Measurements from ENCODE around the gene RTF2.

DNA sequence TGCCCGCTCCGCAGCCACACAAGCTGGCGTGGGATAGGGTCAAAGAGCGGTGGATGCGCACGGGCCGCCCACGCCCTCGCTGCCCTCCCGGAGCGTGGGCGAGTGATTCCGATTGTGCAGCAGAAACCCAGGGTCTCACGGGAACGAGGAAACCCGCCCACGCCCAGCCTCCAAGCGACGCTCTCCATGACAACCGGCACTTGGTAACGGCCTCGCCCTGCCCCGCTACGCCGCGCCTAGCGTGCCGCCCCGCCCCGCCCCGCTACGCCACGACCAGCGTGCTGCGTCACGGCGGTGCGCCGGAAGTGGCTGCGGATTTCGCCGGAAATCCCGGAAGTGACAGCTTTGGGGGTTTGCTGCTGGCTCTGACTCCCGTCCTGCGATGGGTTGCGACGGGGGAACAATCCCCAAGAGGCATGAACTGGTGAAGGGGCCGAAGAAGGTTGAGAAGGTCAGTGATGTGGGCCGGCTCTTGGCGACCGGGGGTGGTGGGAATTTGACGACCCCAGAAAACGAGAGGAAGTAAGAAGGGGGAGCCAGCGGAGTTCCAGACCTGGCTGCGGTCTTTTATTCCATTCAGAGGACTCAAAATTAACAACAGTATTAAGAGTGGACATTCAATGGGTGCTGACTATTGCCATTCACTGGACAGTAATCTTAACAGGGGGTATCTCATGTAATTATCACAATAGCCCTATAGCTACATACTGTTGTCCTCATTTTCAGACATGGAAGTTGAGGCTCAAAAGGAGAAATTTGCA lies at the start of gene RTF2:
- TF ChIP-seq FOXM1 (IDR thresholded peaks at IDR 0.05; ENCODE audit: borderline replicate concordance, low read depth) (peak; percentile 46; the same call in 1 of the 2 replicates), TCF12 (IDR thresholded peaks at IDR 0.05; ENCODE audit: low read depth) (peak; percentile 62; the same call in 1 of the 2 replicates), ZBTB7A (IDR thresholded peaks at IDR 0.05; ENCODE audit: low read depth) (no peak), NFIC (IDR thresholded peaks at IDR 0.05) (no peak), CEBPB (IDR thresholded peaks at IDR 0.05) (no peak), EP300 (IDR thresholded peaks at IDR 0.05; ENCODE audit: borderline replicate concordance) (no peak), TAF1 (IDR thresholded peaks at IDR 0.05; ENCODE audit: low read depth) (peak; percentile 64; the same call in 1 of the 2 replicates), RAD21 (IDR thresholded peaks at IDR 0.05; ENCODE audit: low read depth) (no peak)
- TF ChIP-seq, protein P1, sequence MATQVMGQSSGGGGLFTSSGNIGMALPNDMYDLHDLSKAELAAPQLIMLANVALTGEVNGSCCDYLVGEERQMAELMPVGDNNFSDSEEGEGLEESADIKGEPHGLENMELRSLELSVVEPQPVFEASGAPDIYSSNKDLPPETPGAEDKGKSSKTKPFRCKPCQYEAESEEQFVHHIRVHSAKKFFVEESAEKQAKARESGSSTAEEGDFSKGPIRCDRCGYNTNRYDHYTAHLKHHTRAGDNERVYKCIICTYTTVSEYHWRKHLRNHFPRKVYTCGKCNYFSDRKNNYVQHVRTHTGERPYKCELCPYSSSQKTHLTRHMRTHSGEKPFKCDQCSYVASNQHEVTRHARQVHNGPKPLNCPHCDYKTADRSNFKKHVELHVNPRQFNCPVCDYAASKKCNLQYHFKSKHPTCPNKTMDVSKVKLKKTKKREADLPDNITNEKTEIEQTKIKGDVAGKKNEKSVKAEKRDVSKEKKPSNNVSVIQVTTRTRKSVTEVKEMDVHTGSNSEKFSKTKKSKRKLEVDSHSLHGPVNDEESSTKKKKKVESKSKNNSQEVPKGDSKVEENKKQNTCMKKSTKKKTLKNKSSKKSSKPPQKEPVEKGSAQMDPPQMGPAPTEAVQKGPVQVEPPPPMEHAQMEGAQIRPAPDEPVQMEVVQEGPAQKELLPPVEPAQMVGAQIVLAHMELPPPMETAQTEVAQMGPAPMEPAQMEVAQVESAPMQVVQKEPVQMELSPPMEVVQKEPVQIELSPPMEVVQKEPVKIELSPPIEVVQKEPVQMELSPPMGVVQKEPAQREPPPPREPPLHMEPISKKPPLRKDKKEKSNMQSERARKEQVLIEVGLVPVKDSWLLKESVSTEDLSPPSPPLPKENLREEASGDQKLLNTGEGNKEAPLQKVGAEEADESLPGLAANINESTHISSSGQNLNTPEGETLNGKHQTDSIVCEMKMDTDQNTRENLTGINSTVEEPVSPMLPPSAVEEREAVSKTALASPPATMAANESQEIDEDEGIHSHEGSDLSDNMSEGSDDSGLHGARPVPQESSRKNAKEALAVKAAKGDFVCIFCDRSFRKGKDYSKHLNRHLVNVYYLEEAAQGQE (IDR thresholded peaks at IDR 0.05; ENCODE audit: low read depth): no peak
- TF ChIP-seq, protein P2, sequence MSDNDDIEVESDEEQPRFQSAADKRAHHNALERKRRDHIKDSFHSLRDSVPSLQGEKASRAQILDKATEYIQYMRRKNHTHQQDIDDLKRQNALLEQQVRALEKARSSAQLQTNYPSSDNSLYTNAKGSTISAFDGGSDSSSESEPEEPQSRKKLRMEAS (IDR thresholded peaks at IDR 0.05): peak; percentile 72
- TF ChIP-seq, protein P3, sequence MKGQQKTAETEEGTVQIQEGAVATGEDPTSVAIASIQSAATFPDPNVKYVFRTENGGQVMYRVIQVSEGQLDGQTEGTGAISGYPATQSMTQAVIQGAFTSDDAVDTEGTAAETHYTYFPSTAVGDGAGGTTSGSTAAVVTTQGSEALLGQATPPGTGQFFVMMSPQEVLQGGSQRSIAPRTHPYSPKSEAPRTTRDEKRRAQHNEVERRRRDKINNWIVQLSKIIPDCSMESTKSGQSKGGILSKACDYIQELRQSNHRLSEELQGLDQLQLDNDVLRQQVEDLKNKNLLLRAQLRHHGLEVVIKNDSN (IDR thresholded peaks at IDR 0.05): no peak

Data from Ishikawa (cell line).